Mesothelial cell of epicardium (in vitro differentiated cells): ENCODE data around the gene LRRC49. TPM values are rescaled to one million over a fixed set of nuclear protein-coding genes. Genes with fewer than 3 reads are reported as not detected.

Experiments used
- DNase-seq, 2 experiments: peaks; one replicate each; pipeline ENCODE4 v3.0.0; 2021; ENCODE audit warnings: low spot score in 2 of 2; ENCODE audit not compliant: unreplicated experiment in 2 of 2
- H3K27ac Mint-ChIP-seq: 2 replicates; pipeline ENCODE4 v1.8.0; 2021; ENCODE audit warnings: mixed read lengths
- H3K27me3 Mint-ChIP-seq: 2 replicates; pipeline ENCODE4 v1.8.0; 2021; ENCODE audit warnings: low read depth, mixed read lengths
- H3K36me3 Mint-ChIP-seq: 2 replicates; pipeline ENCODE4 v1.8.0; 2021; ENCODE audit warnings: mixed read lengths
- H3K4me1 Mint-ChIP-seq: 2 replicates; pipeline ENCODE4 v1.8.0; 2021; ENCODE audit warnings: mixed read lengths
- H3K4me3 Mint-ChIP-seq: 2 replicates; pipeline ENCODE4 v1.8.0; 2021; ENCODE audit warnings: mild to moderate bottlenecking, moderate library complexity, mixed read lengths
- H3K9me3 Mint-ChIP-seq: 2 replicates; pipeline ENCODE4 v1.8.0; 2021; ENCODE audit warnings: mixed read lengths
- CTCF ChIP-seq: fragments of 200-600 bp; sonication (generic); IDR thresholded peaks from one replicate; pipeline ENCODE4 v1.5.0; 2021; ENCODE audit warnings: antibody characterized with exemption; ENCODE audit not compliant: unreplicated experiment
- total RNA-seq: library from RNA; stranded (reverse); gene quantifications from 3 replicates; pipeline ENCODE4 v1.2.1, GENCODE V29; 2021

The LRRC49 gene
- total RNA-seq, 1 donor from 2014 or later: 25.5 TPM

- H3K4me3 Mint-ChIP-seq: no peak overlapping the region
- peak overlapping the region; percentile 54 for H3K27ac Mint-ChIP-seq
- H3K9me3 Mint-ChIP-seq: peaks cover 12% of the 10 kb centered on the region
- peaks cover 10% of the 10 kb centered on the region for H3K36me3 Mint-ChIP-seq
- peaks cover 23% of the 10 kb centered on the region for H3K4me1 Mint-ChIP-seq
- H3K27me3 Mint-ChIP-seq: no peaks in the 10 kb centered on the region
- TF ChIP-seq CTCF: no peak
- DNase-seq: no peak
These were observed 161.8 kb downstream of the LRRC49 start for GRCh38 chr15:71054286-71054952.

GRCh38 chr15:71055461-71055860 is 162.8 kb downstream of the LRRC49 start:
- TF ChIP-seq CTCF: no peak
- DNase-seq: no peak
- H3K36me3 Mint-ChIP-seq: peaks cover 10% of the 10 kb centered on the region
- no peak overlapping the region for H3K27ac Mint-ChIP-seq
- H3K4me3 Mint-ChIP-seq: no peak overlapping the region
- H3K27me3 Mint-ChIP-seq: no peaks in the 10 kb centered on the region
- H3K9me3 Mint-ChIP-seq: peaks cover 20% of the 10 kb centered on the region
- H3K4me1 Mint-ChIP-seq: peaks cover 19% of the 10 kb centered on the region

GRCh38 chr15:71056111-71056510 is 163.5 kb downstream of the LRRC49 start:
- no peak overlapping the region for H3K27ac Mint-ChIP-seq
- TF ChIP-seq CTCF: no peak
- no peak for DNase-seq
- peaks cover 27% of the 10 kb centered on the region for H3K9me3 Mint-ChIP-seq
- H3K27me3 Mint-ChIP-seq: no peaks in the 10 kb centered on the region
- no peak overlapping the region for H3K4me3 Mint-ChIP-seq
- peaks cover 19% of the 10 kb centered on the region for H3K4me1 Mint-ChIP-seq
- H3K36me3 Mint-ChIP-seq: peaks cover 12% of the 10 kb centered on the region

GRCh38 chr15:71057143-71057542 is 164.5 kb downstream of the LRRC49 start:
- Mint-ChIP-seq H3K4me1 (peaks cover 18% of the 10 kb centered on the region), H3K4me3 (no peak overlapping the region), H3K27me3 (no peaks in the 10 kb centered on the region), H3K9me3 (peaks cover 33% of the 10 kb centered on the region), H3K36me3 (peaks cover 17% of the 10 kb centered on the region), H3K27ac (no peak overlapping the region)
- no peak for DNase-seq
- TF ChIP-seq CTCF: no peak

GRCh38 chr15:71057581-71057980 is 165.0 kb downstream of the LRRC49 start:
- Mint-ChIP-seq H3K9me3 (peaks cover 33% of the 10 kb centered on the region), H3K27me3 (no peaks in the 10 kb centered on the region), H3K36me3 (peaks cover 15% of the 10 kb centered on the region), H3K4me1 (peaks cover 18% of the 10 kb centered on the region), H3K4me3 (no peak overlapping the region), H3K27ac (no peak overlapping the region)
- no peak for TF ChIP-seq CTCF
- no peak for DNase-seq

- no peak for TF ChIP-seq CTCF
- H3K27me3 Mint-ChIP-seq: no peaks in the 10 kb centered on the region
- H3K36me3 Mint-ChIP-seq: peaks cover 14% of the 10 kb centered on the region
- no peaks in the 10 kb centered on the region for H3K4me1 Mint-ChIP-seq
- no peak overlapping the region for H3K4me3 Mint-ChIP-seq
- no peak for DNase-seq
- no peak overlapping the region for H3K27ac Mint-ChIP-seq
- H3K9me3 Mint-ChIP-seq: peaks cover 33% of the 10 kb centered on the region
These were observed 168.4 kb downstream of the LRRC49 start for GRCh38 chr15:71060983-71061382.
